ENCODE results near the gene NT5DC2.

- no peak for TF ChIP-seq TCF4 (CRISPR knock-in tag; IDR thresholded peaks at IDR 0.05; ENCODE audit: borderline replicate concordance)
- TF ChIP-seq TOX (CRISPR knock-in tag; IDR thresholded peaks at IDR 0.05; ENCODE audit: borderline replicate concordance) = no peak
- TF ChIP-seq PATZ1 (CRISPR knock-in tag; IDR thresholded peaks at IDR 0.05; ENCODE audit: borderline replicate concordance) = no peak
- no peak for TF ChIP-seq ZNF565 (CRISPR knock-in tag; conservative IDR thresholded peaks at IDR 0.05; ENCODE audit: low read depth)
- TF ChIP-seq CSRNP3 (CRISPR knock-in tag; IDR thresholded peaks at IDR 0.05) = no peak
- TF ChIP-seq BACH2 (CRISPR knock-in tag; IDR thresholded peaks at IDR 0.05; ENCODE audit: borderline replicate concordance) = no peak
- TF ChIP-seq ZFP30 (CRISPR knock-in tag; IDR thresholded peaks at IDR 0.05) = no peak
- TF ChIP-seq ESRRG (CRISPR knock-in tag; IDR thresholded peaks at IDR 0.05) = no peak
- no peak for TF ChIP-seq PPARA (CRISPR knock-in tag; IDR thresholded peaks at IDR 0.05; ENCODE audit: borderline replicate concordance)
- no peak for TF ChIP-seq OSR1 (CRISPR knock-in tag; IDR thresholded peaks at IDR 0.05)
- TF ChIP-seq CREB5 (CRISPR knock-in tag; IDR thresholded peaks at IDR 0.05; ENCODE audit: low read depth) = no peak
- TF ChIP-seq ZNF8 (CRISPR knock-in tag; IDR thresholded peaks at IDR 0.05) = no peak
Observed at GRCh38 chr3:52498137-52499054, 35.3 kb downstream of the NT5DC2 start.

Measured in SK-N-SH treated with all-trans-retinoic acid at 6 μM for 48 hours (cell line).